ENCODE results near the gene MMD2.
"Not testable (repeated sequence)": the region's sequence is repeated elsewhere in the genome, so short reads cannot be mapped to it uniquely, and the experiment has no call there.

The MMD2 gene

GRCh38 chr7:4904346-4904745 lies 54.6 kb downstream of the MMD2 start:
- no peak for FAIRE-seq
- no peak for DNase-seq (ENCODE audit: insufficient read length, low spot score)

- no peak for FAIRE-seq
These were observed 63.2 kb downstream of the MMD2 start for GRCh38 chr7:4895766-4896165.

GRCh38 chr7:4894482-4894881 lies 64.5 kb downstream of the MMD2 start:
- FAIRE-seq (no peak), DNase-seq (ENCODE audit: insufficient read length, low spot score) (no peak)

More at GRCh38 chr7:4895766-4896165, 63.2 kb downstream of the MMD2 start:
- no peak for DNase-seq (ENCODE audit: insufficient read length, low spot score)

GRCh38 chr7:4893929-4894475 lies 65.0 kb downstream of the MMD2 start:
- FAIRE-seq (no peak), DNase-seq (ENCODE audit: insufficient read length, low spot score) (no peak)

- FAIRE-seq; DNase-seq (ENCODE audit: insufficient read length, low spot score): not testable (repeated sequence)
These were observed 65.8 kb downstream of the MMD2 start for GRCh38 chr7:4893188-4893587.

- not testable (repeated sequence) for FAIRE-seq; DNase-seq (ENCODE audit: insufficient read length, low spot score)
These were observed 67.5 kb downstream of the MMD2 start for GRCh38 chr7:4891522-4891921.

GRCh38 chr7:4889682-4890081 lies 69.3 kb downstream of the MMD2 start:
- no peak for DNase-seq (ENCODE audit: insufficient read length, low spot score)
- peak; percentile 51 for FAIRE-seq

GRCh38 chr7:4888161-4888560 lies 70.8 kb downstream of the MMD2 start:
- DNase-seq (ENCODE audit: insufficient read length, low spot score) (no peak), FAIRE-seq (no peak)

- DNase-seq (ENCODE audit: insufficient read length, low spot score) (no peak), FAIRE-seq (no peak)
These were observed 72.3 kb downstream of the MMD2 start for GRCh38 chr7:4886671-4887070.

- DNase-seq (ENCODE audit: insufficient read length, low spot score) = no peak
- no peak for FAIRE-seq
These were observed 73.6 kb downstream of the MMD2 start for GRCh38 chr7:4885317-4885807.

- DNase-seq (ENCODE audit: insufficient read length, low spot score) = no peak
- FAIRE-seq = no peak
These were observed 74.8 kb downstream of the MMD2 start for GRCh38 chr7:4884164-4884563.

GRCh38 chr7:4883372-4884144 lies 75.4 kb downstream of the MMD2 start, which contains the start of gene RADIL:
Gene RADIL, minus strand, starts transcription at chr7:4883716. Its CDS starts 5,577 bp downstream, at chr7:4878139.
- DNase-seq (ENCODE audit: insufficient read length, low spot score) = peak; percentile 98
- peak; percentile 96 for FAIRE-seq

- DNase-seq (ENCODE audit: insufficient read length, low spot score) = no peak
- FAIRE-seq = no peak
These were observed 76.0 kb downstream of the MMD2 start for GRCh38 chr7:4883033-4883371.

GRCh38 chr7:4882169-4883032 lies 76.6 kb downstream of the MMD2 start:
- FAIRE-seq (peak; percentile 57), DNase-seq (ENCODE audit: insufficient read length, low spot score) (peak; percentile 40)

- FAIRE-seq (no peak), DNase-seq (ENCODE audit: insufficient read length, low spot score) (no peak)
These were observed 78.8 kb downstream of the MMD2 start for GRCh38 chr7:4880218-4880617.

GRCh38 chr7:4879396-4880081 lies 79.4 kb downstream of the MMD2 start:
- FAIRE-seq = no peak
- no peak for DNase-seq (ENCODE audit: insufficient read length, low spot score)

GRCh38 chr7:4878336-4879335 lies 80.4 kb downstream of the MMD2 start:
- peak; percentile 26 for FAIRE-seq

GRCh38 chr7:4876586-4876985 lies 82.4 kb downstream of the MMD2 start:
- DNase-seq (ENCODE audit: insufficient read length, low spot score) (no peak), FAIRE-seq (no peak)

More at GRCh38 chr7:4878336-4879335, 80.4 kb downstream of the MMD2 start:
- DNase-seq (ENCODE audit: insufficient read length, low spot score) = no peak

GRCh38 chr7:4875391-4875790 lies 83.6 kb downstream of the MMD2 start:
- FAIRE-seq (no peak), DNase-seq (ENCODE audit: insufficient read length, low spot score) (no peak)
